ENCODE measurements around the gene RNASEL.
A peak's percentile ranks its signal among the peaks of the same experiment; 100 is the strongest.

Gene RNASEL

GRCh38 chr1:182629080-182629479 is 40.0 kb upstream of the RNASEL start:
- POLR2A ChIA-PET: no interaction called here
- Histone ChIP-seq H3K4me1 (ENCODE audit: control insufficient read depth, insufficient read depth, low read length) (peaks cover 4% of the 10 kb centered on the region; the same call in 1 of the 2 replicates), H3K4me3 (ENCODE audit: low read depth, low read length) (no peak overlapping the region), H3K36me3 (ENCODE audit: control insufficient read depth in 2 of 2, insufficient read depth in 1 of 2, low read length in 2 of 2) (no peaks in the 10 kb centered on the region), H3K27ac (ENCODE audit: extremely low read depth, low read depth, low read length) (no peak overlapping the region; the same call in 1 of the 2 replicates), H3K9me3 (ENCODE audit: control insufficient read depth, insufficient read depth, low read depth, low read length) (no peaks in the 10 kb centered on the region)
- TF ChIP-seq ZIC2 (tag by site-specific recombination; IDR thresholded peaks at IDR 0.05) (peak; percentile 32; the same call in 1 of the 2 replicates), ZBTB10 (tag by site-specific recombination; IDR thresholded peaks at IDR 0.05) (no peak)
- CTCF ChIA-PET: interaction anchor here (0.6 to 1.1 kb wide), 5 partner anchors 10 to 158 kb away, joined by 3 to 4 read pairs (median 3); no protein-coding TSS in a partner anchor

GRCh38 chr1:182628657-182629056 is 39.6 kb upstream of the RNASEL start:
- peaks cover 4% of the 10 kb centered on the region; the same call in 1 of the 2 replicates for H3K4me1 ChIP-seq (ENCODE audit: control insufficient read depth, insufficient read depth, low read length)
- H3K4me3 ChIP-seq (ENCODE audit: low read depth, low read length): no peak overlapping the region
- CTCF ChIA-PET: interaction anchor here (0.6 to 1.1 kb wide), 5 partner anchors 10 to 666 kb away, joined by 3 read pairs; no protein-coding TSS in a partner anchor
- no peaks in the 10 kb centered on the region for H3K9me3 ChIP-seq (ENCODE audit: control insufficient read depth, insufficient read depth, low read depth, low read length)
- POLR2A ChIA-PET: no interaction called here
- no peaks in the 10 kb centered on the region for H3K36me3 ChIP-seq (ENCODE audit: control insufficient read depth in 2 of 2, insufficient read depth in 1 of 2, low read length in 2 of 2)
- H3K27ac ChIP-seq (ENCODE audit: extremely low read depth, low read depth, low read length): no peak overlapping the region
- TF ChIP-seq ZNF785 (tag by site-specific recombination; IDR thresholded peaks at IDR 0.05): no peak
- TF ChIP-seq OVOL3 (tag by site-specific recombination; IDR thresholded peaks at IDR 0.05): no peak
- TF ChIP-seq, protein P1, sequence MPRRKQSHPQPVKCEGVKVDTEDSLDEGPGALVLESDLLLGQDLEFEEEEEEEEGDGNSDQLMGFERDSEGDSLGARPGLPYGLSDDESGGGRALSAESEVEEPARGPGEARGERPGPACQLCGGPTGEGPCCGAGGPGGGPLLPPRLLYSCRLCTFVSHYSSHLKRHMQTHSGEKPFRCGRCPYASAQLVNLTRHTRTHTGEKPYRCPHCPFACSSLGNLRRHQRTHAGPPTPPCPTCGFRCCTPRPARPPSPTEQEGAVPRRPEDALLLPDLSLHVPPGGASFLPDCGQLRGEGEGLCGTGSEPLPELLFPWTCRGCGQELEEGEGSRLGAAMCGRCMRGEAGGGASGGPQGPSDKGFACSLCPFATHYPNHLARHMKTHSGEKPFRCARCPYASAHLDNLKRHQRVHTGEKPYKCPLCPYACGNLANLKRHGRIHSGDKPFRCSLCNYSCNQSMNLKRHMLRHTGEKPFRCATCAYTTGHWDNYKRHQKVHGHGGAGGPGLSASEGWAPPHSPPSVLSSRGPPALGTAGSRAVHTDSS (tag by site-specific recombination; IDR thresholded peaks at IDR 0.05): no peak
- TF ChIP-seq ZNF837 (tag by site-specific recombination; IDR thresholded peaks at IDR 0.05): no peak
- TF ChIP-seq, protein P2, sequence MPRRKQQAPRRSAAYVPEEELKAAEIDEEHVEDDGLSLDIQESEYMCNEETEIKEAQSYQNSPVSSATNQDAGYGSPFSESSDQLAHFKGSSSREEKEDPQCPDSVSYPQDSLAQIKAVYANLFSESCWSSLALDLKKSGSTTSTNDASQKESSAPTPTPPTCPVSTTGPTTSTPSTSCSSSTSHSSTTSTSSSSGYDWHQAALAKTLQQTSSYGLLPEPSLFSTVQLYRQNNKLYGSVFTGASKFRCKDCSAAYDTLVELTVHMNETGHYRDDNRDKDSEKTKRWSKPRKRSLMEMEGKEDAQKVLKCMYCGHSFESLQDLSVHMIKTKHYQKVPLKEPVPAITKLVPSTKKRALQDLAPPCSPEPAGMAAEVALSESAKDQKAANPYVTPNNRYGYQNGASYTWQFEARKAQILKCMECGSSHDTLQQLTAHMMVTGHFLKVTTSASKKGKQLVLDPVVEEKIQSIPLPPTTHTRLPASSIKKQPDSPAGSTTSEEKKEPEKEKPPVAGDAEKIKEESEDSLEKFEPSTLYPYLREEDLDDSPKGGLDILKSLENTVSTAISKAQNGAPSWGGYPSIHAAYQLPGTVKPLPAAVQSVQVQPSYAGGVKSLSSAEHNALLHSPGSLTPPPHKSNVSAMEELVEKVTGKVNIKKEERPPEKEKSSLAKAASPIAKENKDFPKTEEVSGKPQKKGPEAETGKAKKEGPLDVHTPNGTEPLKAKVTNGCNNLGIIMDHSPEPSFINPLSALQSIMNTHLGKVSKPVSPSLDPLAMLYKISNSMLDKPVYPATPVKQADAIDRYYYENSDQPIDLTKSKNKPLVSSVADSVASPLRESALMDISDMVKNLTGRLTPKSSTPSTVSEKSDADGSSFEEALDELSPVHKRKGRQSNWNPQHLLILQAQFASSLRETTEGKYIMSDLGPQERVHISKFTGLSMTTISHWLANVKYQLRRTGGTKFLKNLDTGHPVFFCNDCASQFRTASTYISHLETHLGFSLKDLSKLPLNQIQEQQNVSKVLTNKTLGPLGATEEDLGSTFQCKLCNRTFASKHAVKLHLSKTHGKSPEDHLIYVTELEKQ (tag by site-specific recombination; IDR thresholded peaks at IDR 0.05; ENCODE audit: borderline replicate concordance): no peak
- TF ChIP-seq ZXDB (tag by site-specific recombination; IDR thresholded peaks at IDR 0.05): no peak
- TF ChIP-seq, protein P3, sequence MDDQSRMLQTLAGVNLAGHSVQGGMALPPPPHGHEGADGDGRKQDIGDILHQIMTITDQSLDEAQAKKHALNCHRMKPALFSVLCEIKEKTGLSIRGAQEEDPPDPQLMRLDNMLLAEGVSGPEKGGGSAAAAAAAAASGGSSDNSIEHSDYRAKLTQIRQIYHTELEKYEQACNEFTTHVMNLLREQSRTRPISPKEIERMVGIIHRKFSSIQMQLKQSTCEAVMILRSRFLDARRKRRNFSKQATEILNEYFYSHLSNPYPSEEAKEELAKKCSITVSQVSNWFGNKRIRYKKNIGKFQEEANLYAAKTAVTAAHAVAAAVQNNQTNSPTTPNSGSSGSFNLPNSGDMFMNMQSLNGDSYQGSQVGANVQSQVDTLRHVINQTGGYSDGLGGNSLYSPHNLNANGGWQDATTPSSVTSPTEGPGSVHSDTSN (CRISPR knock-in tag; IDR thresholded peaks at IDR 0.05): no peak
- no peak for TF ChIP-seq MEIS1 (CRISPR knock-in tag; IDR thresholded peaks at IDR 0.05; ENCODE audit: borderline replicate concordance)
- TF ChIP-seq, protein P4, sequence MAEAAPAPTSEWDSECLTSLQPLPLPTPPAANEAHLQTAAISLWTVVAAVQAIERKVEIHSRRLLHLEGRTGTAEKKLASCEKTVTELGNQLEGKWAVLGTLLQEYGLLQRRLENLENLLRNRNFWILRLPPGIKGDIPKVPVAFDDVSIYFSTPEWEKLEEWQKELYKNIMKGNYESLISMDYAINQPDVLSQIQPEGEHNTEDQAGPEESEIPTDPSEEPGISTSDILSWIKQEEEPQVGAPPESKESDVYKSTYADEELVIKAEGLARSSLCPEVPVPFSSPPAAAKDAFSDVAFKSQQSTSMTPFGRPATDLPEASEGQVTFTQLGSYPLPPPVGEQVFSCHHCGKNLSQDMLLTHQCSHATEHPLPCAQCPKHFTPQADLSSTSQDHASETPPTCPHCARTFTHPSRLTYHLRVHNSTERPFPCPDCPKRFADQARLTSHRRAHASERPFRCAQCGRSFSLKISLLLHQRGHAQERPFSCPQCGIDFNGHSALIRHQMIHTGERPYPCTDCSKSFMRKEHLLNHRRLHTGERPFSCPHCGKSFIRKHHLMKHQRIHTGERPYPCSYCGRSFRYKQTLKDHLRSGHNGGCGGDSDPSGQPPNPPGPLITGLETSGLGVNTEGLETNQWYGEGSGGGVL (tag by site-specific recombination; IDR thresholded peaks at IDR 0.05): no peak

Measured in HEK293 (cell line).